Measurements from ENCODE around the gene PLEKHG5.

PLEKHG5 gene

DNA sequence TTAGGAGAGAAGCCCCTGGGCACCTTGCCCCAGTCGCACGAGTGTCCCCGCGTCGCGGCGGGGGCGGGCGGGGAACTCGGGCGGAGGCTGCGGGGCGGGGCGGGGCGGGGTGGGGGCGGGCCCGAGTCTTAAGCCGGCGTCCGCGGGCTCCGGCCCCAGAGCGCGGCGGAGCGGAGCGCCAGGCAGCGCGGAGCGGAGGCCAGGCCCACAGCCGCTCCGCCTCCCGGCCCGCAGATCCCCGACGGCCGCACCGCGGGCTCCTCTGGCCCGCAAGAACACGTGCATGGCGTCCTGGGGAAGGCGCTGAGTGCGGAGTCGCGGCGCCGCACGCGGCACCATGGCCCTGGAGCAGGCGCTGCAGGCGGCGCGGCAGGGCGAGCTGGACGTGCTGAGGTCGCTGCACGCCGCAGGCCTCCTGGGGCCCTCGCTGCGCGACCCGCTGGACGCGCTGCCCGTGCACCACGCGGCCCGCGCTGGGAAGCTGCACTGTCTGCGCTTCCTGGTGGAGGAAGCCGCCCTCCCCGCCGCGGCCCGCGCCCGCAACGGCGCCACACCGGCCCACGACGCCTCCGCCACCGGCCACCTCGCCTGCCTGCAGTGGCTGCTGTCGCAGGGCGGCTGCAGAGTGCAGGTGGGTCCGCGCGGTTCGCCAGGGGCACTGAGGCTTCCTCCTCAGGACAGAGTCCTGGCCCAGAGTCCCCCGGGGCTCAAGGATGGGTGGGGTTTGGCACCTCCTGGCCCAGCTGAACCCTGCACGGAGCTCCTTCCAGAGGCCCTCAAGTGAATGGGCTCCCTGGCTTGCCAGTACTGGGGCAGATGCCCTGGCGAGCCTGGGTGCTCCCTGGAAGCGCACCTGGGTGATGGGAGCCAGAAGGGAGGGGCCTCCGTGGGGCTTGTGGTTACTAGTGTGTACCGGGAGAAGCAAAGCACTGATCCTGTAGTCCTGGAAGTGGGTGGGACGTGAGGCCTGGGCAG lies 66.6 kb downstream of the PLEKHG5 start, which contains the start of gene ESPN:
Gene ESPN (plus strand): TSS at position 158 of the 975 bp plus-strand sequence. CDS start 180 bp downstream, at position 338.
- DNase-seq = no peak

DNA sequence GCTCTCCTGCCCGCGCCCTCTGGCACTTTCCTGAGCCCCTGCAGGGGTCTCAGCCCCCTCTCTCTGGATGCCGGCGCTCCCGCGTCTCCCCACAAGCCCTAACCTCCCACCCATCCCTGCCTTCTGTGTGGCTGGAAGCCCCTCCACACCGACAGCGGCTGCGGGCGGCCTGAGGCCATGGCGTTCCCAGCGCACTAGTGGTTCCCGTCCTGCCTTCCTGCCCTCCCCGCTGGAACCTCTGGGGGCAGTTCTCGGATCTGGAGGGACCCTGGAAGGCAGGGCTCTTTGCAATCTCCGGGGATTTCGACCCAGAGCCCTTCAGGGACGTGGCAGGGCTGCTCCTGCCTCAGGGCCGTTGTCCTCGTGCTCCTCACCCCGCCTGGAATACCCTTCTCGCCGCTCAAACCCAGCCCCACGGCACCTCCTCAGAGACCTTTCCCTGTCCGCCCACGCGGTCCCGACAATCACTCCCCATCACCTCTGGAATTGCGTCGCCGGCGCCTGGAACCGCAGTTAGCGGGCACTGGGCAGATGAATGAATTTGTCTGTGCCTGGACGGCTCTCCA lies 67.4 kb downstream of the PLEKHG5 start:
- DNase-seq = no peak

DNA sequence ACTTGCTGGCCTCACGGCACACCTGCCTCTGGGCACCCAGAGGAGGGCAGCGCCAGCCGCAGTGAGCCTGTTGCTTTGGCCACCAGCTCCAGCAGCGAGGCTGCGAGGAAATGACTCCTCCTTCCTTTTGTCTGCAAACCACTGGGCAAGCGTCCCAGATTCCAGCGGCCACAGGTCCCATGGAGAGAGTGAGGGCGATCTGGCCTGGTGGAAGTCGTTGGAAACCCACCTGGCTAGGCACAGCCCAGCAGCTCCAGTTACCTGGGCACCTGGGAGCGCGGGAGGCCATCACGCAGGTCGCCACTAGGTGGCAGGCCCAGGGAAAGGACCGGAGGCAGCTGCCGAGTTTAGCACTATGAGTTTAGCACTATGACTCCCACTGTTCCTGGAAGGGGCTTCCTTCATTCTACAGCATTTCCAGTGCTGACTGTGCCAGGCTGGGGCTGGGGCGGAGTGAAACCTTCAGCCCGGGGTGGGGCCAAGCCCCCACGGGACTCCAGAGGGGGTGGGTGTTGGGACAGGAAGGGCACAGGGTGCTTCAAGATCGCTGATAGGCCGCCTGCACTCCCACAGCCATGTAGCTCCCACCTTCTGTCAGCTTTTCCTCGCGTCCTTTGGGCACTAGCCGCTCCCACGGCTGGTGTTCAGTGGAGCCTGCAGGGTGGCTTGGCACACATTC lies 68.0 kb downstream of the PLEKHG5 start:
- no peak for DNase-seq

DNA sequence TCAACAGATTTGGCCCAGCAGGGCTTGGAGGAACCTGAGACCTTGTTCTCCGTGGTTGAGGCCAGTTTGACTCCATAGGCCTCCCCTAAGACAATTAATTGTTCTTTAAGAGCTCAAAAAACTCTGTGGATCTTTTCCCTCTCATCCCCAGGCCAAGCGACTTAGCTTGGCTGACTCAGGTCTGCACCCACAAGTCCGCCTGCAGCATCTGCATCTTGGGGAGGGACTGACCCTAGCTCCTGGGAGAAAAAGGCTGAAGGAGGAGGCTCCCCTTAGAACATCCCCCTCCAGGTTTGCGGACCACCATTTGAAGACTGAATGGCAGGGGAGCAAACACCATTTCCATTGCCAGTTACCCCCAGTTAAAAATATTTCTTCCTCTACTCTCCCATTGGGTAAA lies 70.2 kb downstream of the PLEKHG5 start:
- no peak for DNase-seq

DNA sequence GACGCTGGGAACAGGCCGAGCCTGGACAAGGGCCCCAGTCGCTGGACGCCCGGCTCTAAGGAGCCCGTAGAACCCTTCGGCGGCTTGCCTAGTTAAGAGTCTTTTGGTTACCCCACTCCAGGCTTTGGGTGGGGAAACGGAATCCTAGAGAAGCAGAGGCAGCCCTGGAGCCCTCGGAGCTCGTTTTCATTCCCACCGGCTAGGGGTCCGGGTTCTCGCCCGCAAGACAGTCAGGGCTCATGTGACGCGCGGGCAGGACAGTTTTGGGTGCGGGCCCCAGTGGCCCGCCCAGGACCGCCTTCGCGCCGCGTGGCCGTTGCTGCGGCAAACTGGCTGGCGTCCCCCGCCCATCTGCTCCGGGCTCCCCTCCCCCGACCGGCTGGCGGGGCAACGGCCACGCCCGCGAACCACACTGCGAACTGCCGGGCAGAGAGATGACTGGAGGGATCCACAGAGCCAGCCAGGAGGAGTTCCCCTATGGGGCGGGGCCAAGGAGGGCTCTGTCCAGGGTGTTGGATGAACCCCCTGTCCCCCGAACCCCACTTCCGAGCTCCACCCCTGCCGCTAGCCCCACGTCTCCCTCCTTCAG lies 70.9 kb downstream of the PLEKHG5 start:
- no peak for DNase-seq

DNA sequence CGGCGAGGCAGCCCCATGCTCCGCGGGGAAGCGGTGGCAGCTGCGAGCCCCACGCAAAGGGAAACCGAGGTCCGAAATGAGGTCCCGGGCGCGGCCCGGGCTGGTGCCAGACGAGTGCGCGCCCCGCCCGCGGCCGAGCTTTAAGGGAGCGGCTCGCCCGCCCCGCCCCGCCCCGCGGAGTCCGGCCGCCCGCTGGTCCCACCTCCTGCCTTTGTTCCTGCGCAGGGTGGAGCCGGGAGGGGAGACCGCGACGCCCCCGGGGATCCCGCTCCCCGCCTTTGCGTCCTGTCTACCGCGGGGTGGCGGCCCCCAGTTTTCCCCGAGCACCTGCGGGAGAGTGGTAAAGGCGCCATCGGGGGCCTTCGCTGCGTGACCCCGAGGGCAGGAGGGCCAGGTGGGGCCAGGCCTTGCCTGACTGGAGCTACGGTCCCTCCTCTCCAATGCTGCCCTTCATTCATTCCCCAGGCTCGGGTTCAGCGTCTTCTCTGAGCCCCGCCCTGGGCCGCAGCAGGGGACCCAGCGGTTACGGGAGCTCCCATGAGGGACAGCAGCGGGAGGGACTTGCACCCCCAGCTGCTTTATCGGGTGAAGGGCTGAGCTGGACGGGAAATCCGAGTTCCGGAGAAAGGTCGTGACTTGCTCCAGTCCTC lies 71.5 kb downstream of the PLEKHG5 start, which contains the start of gene HES2:
Gene HES2 (minus strand): TSS at position 116 of the 650 bp plus-strand sequence. CDS start 99 bp downstream, at position 17.
- no peak for DNase-seq

DNA sequence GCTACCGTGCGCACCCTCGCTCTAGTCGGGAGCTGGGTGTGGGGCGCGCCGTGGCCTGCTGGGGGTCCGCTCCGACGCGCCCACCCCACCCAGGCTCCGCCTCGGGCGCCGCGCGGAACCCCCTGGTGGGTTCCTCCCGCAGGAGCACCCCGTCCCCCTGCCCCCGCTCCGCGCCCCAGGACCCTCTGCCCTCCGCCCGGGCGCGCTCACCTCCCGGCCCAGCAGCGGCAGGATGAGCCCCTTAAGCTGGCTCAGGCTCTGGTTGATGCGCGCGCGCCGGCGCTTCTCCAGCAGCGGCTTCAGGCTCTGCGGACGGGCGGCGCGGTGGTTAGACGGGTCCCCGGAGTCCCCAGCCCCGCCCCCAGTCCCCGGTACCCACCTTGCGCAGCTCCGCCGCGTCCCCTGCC lies 72.1 kb downstream of the PLEKHG5 start:
- DNase-seq = no peak

DNA sequence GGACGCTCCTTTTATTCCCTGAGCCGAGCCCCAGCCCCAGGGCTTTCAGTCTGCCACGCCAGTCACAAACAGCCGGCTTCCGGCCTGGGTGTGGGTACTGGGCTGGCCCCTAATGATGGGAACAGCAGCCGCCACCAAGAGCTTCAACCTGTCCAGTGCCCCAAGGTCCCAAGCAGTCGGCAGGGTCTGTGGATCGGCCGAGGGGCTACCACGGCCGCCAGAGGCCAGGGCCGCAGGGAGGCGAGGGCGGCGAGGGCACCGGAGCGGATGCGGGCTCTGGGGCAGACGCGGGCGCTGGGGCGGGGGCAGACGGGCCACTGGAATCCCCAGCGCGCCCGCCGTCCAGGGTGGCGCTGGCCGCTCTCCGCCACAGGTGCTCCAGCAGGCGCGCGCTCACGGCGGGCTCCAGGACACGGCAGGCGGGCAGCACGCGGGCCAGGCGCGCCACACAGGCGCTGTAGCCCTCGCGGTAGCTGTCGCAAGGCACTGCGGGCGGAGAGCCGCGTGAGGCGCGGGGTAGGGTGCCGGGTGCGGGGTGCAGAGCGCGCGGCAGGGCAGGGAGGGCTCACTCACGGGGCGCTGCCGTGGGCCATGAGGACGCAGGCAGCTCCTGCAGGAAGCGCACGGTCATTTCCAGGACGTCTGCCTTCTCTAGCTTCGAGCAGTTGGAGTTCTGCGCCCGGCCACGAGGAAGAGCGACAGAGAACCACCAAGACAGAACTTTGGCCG lies 72.6 kb downstream of the PLEKHG5 start:
- DNase-seq = no peak

DNA sequence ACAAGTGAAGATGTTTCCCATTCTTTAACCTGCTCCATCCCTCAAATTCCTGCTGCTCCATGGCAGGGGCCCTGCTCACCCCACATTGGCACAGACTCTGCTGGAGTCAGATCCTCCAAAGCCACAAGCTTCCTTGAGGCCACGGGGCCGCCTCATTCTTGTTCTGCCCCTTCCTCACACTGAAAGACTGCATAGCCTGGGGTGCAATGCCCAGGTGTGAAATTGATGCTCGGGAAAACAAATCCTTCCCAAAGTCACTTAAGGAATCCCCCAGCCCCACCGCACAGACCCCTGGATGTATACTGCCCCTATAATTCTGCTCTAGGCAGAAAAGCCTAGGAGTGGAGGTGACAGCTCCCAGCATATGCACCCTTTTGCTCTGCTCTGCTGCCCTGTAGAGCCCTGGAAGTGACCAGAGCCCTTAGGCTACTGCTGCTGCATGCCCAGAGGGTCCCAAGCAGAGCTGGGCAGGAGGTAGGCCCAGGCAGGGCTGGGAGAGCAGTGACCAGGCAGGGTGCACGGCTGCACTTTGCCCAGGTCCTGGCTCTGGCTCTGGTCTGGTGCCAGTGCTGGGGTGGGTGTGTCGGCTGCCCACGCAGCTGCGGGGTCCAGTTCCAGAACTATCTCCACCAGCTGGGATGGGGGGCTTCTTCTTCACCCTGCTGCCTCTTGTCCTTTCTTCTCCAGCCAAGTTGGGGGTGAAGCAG lies 73.4 kb downstream of the PLEKHG5 start:
- DNase-seq = no peak
